HEK293 (cell line): Measurements from ENCODE around the gene BRCA1.
A peak's percentile ranks its signal among the peaks of the same experiment; 100 is the strongest.

Experiments
- CTCF ChIA-PET: fragments of 350-600 bp; formaldehyde crosslinking; extraction: SDS; loops from one replicate; lab custom pipeline; 2021; ENCODE audit warnings: antibody characterized with exemption; lab: Yijun Ruan, JAX
- POLR2A ChIA-PET: fragments of 300-600 bp; formaldehyde crosslinking; extraction: SDS; loops from one replicate; lab custom pipeline; 2020; ENCODE audit warnings: antibody characterized with exemption, inconsistent platforms; lab: Yijun Ruan, JAX
- H3K27ac ChIP-seq: fragments of 200-500 bp; sonication (Bioruptor generic); 2 replicates; pipeline ENCODE4 v1.5.1; 2014; ENCODE audit warnings: low read depth, low read length, control low read depth, inconsistent platforms; ENCODE audit errors: extremely low read depth
- H3K36me3 ChIP-seq, 2 experiments: fragments of 200-500 bp in 1 of 2; sonication (Bioruptor generic) in 1 of 2; 1 replicate in 1 of 2; 2 replicates in 1 of 2; pipeline ENCODE4 v1.5.1; 2014 to 2017; ENCODE audit warnings: inconsistent platforms in 2 of 2, low read length in 2 of 2; ENCODE audit not compliant: control insufficient read depth in 2 of 2, insufficient read depth in 1 of 2
- H3K4me1 ChIP-seq: fragments of 200-500 bp; sonication (Bioruptor generic); 2 replicates; pipeline ENCODE4 v1.5.1; 2014; ENCODE audit warnings: mild to moderate bottlenecking, low read length, inconsistent platforms; ENCODE audit not compliant: control insufficient read depth, insufficient read depth
- H3K4me3 ChIP-seq: 2 replicates; pipeline ENCODE4 v1.5.1; 2011; ENCODE audit warnings: low read depth, mild to moderate bottlenecking, control low read depth, low read length, moderate library complexity
- H3K9me3 ChIP-seq: fragments of 200-500 bp; sonication (Bioruptor generic); 2 replicates; pipeline ENCODE4 v1.5.1; 2014; ENCODE audit warnings: low read depth, low read length, inconsistent platforms; ENCODE audit not compliant: control insufficient read depth, insufficient read depth
- HOXA7 ChIP-seq: sonication (generic); formaldehyde crosslinking; IDR thresholded peaks from 2 replicates; pipeline ENCODE4 v1.8.1; 2022; ENCODE audit warnings: missing genetic modification reagents, borderline replicate concordance
- IKZF3 ChIP-seq: fragments of 450-650 bp; IDR thresholded peaks from 2 replicates; pipeline ENCODE4 v1.5.0; 2018; ENCODE audit warnings: missing biosample characterization, mild to moderate bottlenecking, missing genetic modification characterization, moderate library complexity
- PRDM10 ChIP-seq: fragments of 450-650 bp; formaldehyde crosslinking; IDR thresholded peaks from 2 replicates; pipeline ENCODE4 v1.5.1; 2016; ENCODE audit warnings: missing biosample characterization, missing genetic modification characterization
- REPIN1 ChIP-seq: fragments of 450-650 bp; formaldehyde crosslinking; IDR thresholded peaks from 2 replicates; pipeline ENCODE4 v1.5.1; 2017; ENCODE audit warnings: missing biosample characterization, missing genetic modification characterization, low read depth
- REST ChIP-seq: fragments of 450-650 bp; formaldehyde crosslinking; IDR thresholded peaks from 2 replicates; pipeline ENCODE4 v1.5.1; 2016; ENCODE audit warnings: missing biosample characterization, missing genetic modification characterization
- ZFP41 ChIP-seq: fragments of 450-650 bp; formaldehyde crosslinking; IDR thresholded peaks from 2 replicates; pipeline ENCODE4 v1.5.1; 2016; ENCODE audit warnings: missing biosample characterization, missing genetic modification characterization, borderline replicate concordance
- ZNF292 ChIP-seq: fragments of 450-650 bp; formaldehyde crosslinking; IDR thresholded peaks from 2 replicates; pipeline ENCODE4 v1.5.1; 2016; ENCODE audit warnings: low read depth, missing biosample characterization, missing genetic modification characterization, borderline replicate concordance
- ZNF335 ChIP-seq: fragments of 450-650 bp; formaldehyde crosslinking; conservative IDR thresholded peaks from 2 replicates; pipeline ENCODE4 v1.5.1; 2016; ENCODE audit warnings: missing biosample characterization, missing genetic modification characterization
- ZNF341 ChIP-seq: fragments of 450-650 bp; formaldehyde crosslinking; IDR thresholded peaks from 2 replicates; pipeline ENCODE4; 2016; ENCODE audit warnings: low read depth, missing biosample characterization, missing genetic modification characterization
- ZNF366 ChIP-seq: fragments of 450-650 bp; formaldehyde crosslinking; conservative IDR thresholded peaks from 2 replicates; pipeline ENCODE4 v1.5.1; 2016; ENCODE audit warnings: missing biosample characterization, missing genetic modification characterization
- ZNF549 ChIP-seq: fragments of 450-650 bp; IDR thresholded peaks from 2 replicates; pipeline ENCODE4 v1.5.1; 2018; ENCODE audit warnings: missing biosample characterization, missing genetic modification characterization, mild to moderate bottlenecking, inconsistent platforms, moderate library complexity
- ZNF555 ChIP-seq: fragments of 450-650 bp; formaldehyde crosslinking; conservative IDR thresholded peaks from 2 replicates; pipeline ENCODE4 v1.5.1; 2017; ENCODE audit warnings: missing biosample characterization, mild to moderate bottlenecking, missing genetic modification characterization, inconsistent platforms
- TF ChIP-seq, protein P1 (sequence below): fragments of 450-650 bp; formaldehyde crosslinking; conservative IDR thresholded peaks from 2 replicates; pipeline ENCODE4 v1.5.1; 2016; ENCODE audit warnings: low read depth, missing biosample characterization, missing genetic modification characterization
- TF ChIP-seq, protein P2 (sequence below): fragments of 450-650 bp; formaldehyde crosslinking; optimal IDR thresholded peaks from 2 replicates; pipeline ENCODE3; 2016; ENCODE audit warnings: missing biosample characterization, mild to moderate bottlenecking, missing genetic modification characterization
- TF ChIP-seq, protein P3 (sequence below): fragments of 450-650 bp; formaldehyde crosslinking; IDR thresholded peaks from 2 replicates; pipeline ENCODE4 v1.5.1; 2016; ENCODE audit warnings: missing biosample characterization, missing genetic modification characterization
- TF ChIP-seq, protein P4 (sequence below): fragments of 450-650 bp; formaldehyde crosslinking; IDR thresholded peaks from 2 replicates; pipeline ENCODE4 v1.5.1; 2016; ENCODE audit warnings: missing biosample characterization, missing genetic modification characterization

BRCA1 gene

GRCh38 chr17:43125133-43125966, at the start of gene BRCA1:
TSS of gene BRCA1 (minus strand) at chr17:43125364. CDS start at chr17:43124096, 1,268 bp downstream.
- H3K36me3 ChIP-seq, result peaks cover 21 to 40% of the 10 kb centered on the region in 2 experiments; a peak in 2 of 3 replicates
- ChIA-PET CTCF (interaction anchor here (0.7 kb wide), 1 partner anchor 10 kb away, joined by 5 read pairs; no protein-coding TSS in a partner anchor), POLR2A (interaction anchor here (0.5 to 1.6 kb wide), 16 partner anchors 8 to 393 kb away, joined by 3 to 13 read pairs (median 4); partner anchors contain the start of genes ARL4D, BECN1, DHX8 and NBR1)
- H3K4me3 ChIP-seq, result peak within 1 kb of the TSS; percentile 75
- peak within 1 kb of the TSS; percentile 69 for H3K27ac ChIP-seq
- H3K9me3 ChIP-seq, result no peaks in the 10 kb centered on the region
- peaks cover 4% of the 10 kb centered on the region; the same call in 1 of the 2 replicates for H3K4me1 ChIP-seq
- TF ChIP-seq, protein P1, sequence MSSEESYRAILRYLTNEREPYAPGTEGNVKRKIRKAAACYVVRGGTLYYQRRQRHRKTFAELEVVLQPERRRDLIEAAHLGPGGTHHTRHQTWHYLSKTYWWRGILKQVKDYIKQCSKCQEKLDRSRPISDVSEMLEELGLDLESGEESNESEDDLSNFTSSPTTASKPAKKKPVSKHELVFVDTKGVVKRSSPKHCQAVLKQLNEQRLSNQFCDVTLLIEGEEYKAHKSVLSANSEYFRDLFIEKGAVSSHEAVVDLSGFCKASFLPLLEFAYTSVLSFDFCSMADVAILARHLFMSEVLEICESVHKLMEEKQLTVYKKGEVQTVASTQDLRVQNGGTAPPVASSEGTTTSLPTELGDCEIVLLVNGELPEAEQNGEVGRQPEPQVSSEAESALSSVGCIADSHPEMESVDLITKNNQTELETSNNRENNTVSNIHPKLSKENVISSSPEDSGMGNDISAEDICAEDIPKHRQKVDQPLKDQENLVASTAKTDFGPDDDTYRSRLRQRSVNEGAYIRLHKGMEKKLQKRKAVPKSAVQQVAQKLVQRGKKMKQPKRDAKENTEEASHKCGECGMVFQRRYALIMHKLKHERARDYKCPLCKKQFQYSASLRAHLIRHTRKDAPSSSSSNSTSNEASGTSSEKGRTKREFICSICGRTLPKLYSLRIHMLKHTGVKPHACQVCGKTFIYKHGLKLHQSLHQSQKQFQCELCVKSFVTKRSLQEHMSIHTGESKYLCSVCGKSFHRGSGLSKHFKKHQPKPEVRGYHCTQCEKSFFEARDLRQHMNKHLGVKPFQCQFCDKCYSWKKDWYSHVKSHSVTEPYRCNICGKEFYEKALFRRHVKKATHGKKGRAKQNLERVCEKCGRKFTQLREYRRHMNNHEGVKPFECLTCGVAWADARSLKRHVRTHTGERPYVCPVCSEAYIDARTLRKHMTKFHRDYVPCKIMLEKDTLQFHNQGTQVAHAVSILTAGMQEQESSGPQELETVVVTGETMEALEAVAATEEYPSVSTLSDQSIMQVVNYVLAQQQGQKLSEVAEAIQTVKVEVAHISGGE, result peak; percentile 32; the same call in 1 of the 2 replicates
- TF ChIP-seq ZNF335 (tag by site-specific recombination), result peak; percentile 69
- TF ChIP-seq ZNF555 (tag by site-specific recombination), result no peak
- no peak for TF ChIP-seq HOXA7 (CRISPR knock-in tag)
- no peak for TF ChIP-seq ZFP41
- no peak for TF ChIP-seq ZNF549 (tag by site-specific recombination)
- TF ChIP-seq REPIN1 (tag by site-specific recombination), result no peak
- no peak for TF ChIP-seq IKZF3
- TF ChIP-seq, protein P2, sequence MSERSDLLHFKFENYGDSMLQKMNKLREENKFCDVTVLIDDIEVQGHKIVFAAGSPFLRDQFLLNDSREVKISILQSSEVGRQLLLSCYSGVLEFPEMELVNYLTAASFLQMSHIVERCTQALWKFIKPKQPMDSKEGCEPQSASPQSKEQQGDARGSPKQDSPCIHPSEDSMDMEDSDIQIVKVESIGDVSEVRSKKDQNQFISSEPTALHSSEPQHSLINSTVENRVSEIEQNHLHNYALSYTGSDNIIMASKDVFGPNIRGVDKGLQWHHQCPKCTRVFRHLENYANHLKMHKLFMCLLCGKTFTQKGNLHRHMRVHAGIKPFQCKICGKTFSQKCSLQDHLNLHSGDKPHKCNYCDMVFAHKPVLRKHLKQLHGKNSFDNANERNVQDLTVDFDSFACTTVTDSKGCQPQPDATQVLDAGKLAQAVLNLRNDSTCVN (tag by site-specific recombination), result no peak
- TF ChIP-seq REST (tag by site-specific recombination), result no peak
- TF ChIP-seq, protein P3, sequence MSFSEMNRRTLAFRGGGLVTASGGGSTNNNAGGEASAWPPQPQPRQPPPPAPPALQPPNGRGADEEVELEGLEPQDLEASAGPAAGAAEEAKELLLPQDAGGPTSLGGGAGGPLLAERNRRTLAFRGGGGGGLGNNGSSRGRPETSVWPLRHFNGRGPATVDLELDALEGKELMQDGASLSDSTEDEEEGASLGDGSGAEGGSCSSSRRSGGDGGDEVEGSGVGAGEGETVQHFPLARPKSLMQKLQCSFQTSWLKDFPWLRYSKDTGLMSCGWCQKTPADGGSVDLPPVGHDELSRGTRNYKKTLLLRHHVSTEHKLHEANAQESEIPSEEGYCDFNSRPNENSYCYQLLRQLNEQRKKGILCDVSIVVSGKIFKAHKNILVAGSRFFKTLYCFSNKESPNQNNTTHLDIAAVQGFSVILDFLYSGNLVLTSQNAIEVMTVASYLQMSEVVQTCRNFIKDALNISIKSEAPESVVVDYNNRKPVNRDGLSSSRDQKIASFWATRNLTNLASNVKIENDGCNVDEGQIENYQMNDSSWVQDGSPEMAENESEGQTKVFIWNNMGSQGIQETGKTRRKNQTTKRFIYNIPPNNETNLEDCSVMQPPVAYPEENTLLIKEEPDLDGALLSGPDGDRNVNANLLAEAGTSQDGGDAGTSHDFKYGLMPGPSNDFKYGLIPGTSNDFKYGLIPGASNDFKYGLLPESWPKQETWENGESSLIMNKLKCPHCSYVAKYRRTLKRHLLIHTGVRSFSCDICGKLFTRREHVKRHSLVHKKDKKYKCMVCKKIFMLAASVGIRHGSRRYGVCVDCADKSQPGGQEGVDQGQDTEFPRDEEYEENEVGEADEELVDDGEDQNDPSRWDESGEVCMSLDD (tag by site-specific recombination), result 0 out of 2 replicates have a peak, but pooled peaks have one; percentile 57
- TF ChIP-seq, protein P4, sequence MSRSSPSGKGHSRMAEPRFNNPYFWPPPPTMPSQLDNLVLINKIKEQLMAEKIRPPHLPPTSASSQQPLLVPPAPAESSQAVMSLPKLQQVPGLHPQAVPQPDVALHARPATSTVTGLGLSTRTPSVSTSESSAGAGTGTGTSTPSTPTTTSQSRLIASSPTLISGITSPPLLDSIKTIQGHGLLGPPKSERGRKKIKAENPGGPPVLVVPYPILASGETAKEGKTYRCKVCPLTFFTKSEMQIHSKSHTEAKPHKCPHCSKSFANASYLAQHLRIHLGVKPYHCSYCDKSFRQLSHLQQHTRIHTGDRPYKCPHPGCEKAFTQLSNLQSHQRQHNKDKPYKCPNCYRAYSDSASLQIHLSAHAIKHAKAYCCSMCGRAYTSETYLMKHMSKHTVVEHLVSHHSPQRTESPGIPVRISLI (tag by site-specific recombination), result no peak
- TF ChIP-seq ZNF292, result no peak
- TF ChIP-seq ZNF341 (tag by site-specific recombination), result peak; percentile 66
- TF ChIP-seq PRDM10, result peak; percentile 96
- TF ChIP-seq ZNF366, result peak; percentile 90
